ENCODE measurements around the gene SMPD3.

Gene SMPD3

DNA sequence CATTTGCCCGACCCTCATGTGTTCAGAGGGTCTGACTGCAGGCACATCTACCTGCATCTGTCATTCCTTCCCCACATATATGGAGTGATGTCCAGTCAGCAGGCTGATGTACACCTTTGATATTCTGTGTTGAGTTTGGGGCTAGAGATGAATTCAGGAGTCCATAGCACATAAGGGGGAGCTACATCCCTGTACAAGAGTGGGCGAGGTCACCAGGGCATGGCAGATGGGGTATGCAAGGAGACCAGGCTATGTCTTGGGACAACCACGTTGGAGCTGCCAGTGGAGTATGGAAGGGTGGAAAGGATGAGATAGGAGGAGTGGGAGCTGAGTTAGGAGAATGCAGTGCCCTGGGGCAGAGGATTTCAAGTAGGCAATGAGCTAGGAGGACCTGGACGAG lies 15.0 kb downstream of the SMPD3 start:
- no peak for DNase-seq (ENCODE audit: low read depth)

DNA sequence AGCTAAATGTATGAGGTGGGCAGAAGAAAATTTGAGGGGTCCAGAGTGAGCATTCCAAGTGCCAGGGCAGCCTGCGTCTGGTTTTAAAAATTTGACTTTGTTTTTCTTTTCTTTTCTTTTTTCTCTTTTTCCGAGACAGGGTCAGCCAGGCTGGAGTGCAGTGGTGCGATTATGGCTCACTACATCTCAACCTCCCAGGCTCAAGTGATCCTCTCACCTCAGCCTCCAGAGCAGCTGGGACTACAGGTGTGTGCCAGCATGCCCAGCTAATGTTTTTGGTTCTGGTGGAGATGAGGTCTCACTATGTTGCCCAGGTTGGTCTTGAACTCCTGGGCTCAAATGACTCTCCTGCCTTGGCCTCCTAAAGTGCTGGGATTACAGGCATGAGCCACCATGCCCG lies 15.6 kb downstream of the SMPD3 start:
- no peak for DNase-seq (ENCODE audit: low read depth)

DNA sequence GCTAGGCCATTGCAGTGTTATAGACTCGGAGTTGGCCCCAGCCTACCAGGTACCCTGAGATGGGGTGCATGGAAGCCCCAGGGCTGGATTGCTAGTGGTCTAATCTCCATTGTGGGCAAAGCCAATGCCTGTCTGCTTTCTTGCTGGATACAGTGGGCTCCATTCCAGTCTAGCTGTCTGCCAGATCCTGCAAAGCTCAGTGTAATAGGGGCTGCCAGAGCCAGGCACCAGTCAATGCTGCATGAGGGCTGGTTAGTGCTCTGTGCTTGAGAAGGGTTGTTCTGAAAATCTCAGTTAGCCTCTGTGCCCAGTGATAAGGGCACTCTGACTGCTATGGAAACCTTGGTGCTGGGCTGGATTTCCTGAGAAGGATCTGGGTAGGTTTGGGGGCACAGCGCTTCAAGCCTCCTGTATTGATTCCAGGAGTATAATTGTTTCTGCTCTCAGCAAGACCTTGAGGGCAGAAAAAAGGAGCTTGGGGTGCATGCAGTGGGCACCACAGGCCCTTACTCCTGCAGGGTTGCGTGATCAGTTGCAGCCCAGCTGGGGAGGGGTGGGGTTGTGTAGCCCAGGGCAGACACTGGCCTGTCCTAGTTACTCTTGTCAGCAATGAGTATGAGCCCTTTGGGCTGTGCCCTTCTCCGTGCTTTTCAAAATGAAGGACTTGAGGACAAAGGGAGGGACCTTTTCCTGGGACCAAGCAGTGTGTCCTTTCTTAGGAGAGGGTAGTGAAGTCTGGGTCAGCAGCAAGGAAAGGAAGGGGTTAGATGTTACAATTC lies 19.0 kb downstream of the SMPD3 start:
- DNase-seq (ENCODE audit: low read depth) = no peak

DNA sequence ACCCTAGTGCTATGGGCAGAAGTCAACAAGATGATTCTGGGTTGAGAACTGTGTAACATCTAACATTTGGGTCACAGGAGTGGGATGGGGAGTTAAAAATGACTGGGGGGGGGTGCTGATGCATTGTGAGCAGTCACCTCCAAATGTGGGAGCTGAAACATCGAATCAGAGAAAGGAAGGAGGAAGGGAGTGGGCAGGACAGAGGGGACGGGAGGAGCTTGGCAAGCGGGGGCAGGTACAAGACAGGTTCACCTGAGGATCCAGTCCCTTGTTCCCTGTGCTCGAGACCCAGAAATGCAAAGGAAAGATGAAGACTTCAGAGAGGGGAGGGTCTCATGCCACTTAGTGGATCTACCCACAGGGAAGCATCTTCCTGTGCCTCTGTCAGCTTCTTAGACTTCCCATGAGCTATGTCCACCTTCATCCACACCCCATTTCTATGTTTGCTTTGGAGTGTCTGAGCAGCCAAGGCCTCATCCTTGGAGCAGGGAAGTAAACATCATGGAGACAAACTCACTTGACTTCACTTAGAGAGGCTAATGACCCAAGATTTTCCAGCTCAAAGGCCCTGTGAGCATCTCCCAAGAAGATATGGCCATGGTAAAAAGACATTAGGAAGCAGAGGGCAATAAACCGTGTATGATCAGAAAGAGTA lies 20.5 kb downstream of the SMPD3 start:
- no peak for DNase-seq (ENCODE audit: low read depth)

DNA sequence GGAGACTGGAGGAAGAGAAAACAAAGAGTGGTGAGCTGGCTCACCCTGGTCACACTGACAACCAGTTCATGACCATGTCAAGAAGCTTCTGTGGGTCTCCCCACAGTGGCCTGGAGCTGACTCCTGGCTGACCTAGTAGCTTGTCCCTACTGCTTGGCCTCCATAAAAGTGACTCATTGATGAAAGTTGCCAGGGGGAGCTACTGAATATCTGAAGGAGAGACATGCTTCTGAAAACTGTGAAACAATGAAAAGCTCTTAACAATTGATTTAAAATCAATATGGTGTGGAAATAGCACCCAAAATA lies 22.0 kb downstream of the SMPD3 start:
- no peak for DNase-seq (ENCODE audit: low read depth)

DNA sequence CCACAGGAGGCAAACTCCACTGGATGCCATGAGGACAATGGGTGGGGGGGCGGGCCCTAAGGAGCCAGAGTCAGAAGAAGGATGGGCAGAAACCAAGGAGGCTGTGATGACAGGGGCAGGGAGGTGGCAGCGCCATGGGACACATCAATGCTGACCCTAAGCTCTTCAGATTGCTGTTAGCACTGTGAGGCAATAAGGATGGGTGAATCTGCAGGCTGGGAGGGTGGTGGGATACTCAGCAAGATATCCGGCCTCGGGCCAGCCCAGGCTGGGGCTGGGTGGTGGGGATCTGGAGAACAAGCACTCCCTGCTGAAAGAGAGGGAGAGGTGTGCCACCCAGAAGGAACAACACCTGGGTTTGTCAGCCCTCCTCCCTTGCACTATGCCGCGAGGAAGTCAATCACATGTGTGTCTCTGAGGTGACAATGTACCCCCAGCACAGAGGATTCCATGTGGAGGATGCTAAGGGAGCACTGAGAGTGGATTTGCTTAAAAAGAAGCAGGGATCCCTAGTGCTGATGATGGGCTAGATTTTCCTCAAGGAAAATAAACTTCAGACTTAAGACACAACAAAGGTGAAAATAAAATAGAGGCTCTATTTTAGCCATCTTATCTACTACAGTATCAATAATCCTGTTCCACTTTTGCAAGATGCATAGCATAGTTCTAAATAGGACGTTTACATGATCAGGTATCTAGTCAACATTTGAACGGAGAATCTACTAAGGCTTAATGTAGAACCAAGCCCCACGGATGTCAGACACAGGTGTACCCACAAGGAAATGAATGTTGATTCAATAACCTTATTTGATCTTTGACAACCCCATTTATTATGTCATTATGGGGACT lies 22.6 kb downstream of the SMPD3 start:
- no peak for DNase-seq (ENCODE audit: low read depth)

DNA sequence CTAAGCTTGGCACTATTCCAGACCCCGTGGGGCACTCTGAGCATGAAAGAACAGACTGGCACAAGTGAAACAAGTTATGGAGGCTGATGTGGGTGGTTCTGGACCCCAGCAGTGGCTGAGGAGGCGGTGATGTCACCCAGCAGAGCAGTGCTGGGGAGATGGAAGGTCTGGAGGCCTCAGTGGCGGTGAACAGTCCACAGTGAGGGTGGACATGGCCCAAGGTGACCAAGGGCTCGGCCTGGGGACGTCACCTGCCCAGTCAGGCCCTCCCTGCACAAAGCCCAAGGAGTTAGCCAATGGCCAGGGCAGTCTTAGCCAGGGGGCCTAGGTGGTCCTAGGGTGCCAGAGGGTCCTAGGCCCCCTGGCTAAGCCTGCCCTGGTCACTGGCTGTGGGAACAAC lies 24.5 kb downstream of the SMPD3 start:
- DNase-seq (ENCODE audit: low read depth) = no peak

DNA sequence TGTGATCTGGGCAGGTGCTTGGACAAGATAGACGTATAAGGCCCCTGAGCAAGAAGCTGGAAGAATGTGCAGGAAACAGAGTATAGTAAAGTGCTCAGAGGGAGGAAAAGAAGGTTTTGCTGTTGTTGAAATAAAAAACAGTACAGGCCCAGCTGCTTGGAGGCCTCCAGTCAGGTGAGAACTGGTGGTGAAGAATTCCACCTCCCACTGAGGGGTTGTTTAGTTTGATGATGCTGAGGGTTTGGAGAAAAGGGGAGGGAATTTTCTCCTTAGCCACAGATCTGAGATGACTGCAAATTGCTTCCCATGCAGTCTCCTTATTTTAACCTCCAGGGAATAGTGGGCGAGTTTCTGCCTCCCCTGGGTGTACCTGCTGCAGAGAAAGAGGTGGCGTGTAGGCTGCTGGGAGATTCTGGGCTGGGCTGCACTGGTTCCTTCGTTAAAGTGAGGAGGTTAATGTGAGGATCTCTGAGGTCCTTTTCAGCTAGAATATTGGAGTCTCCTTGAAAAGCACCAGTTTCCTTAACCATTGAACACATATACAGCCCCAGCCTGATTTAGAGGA lies 25.8 kb downstream of the SMPD3 start:
- no peak for DNase-seq (ENCODE audit: low read depth)

DNA sequence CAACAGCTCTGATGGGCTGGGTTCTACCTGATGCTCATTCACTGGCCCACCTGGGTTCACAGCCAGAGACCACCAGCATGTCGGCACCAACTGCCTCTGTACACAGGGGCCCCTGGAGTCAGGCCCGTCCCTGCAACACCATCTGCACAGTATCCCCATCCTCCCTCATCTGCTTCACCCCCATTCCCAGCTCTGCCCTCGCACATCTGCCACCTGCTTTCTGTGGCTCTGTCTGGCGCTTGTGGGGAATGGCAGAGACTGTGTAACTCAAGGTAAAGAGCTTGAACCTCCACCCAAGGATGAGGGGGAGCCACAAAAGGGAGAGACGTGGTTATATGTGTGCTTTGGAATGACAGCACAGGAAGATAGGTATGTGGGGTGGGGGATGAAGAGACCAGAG lies 27.2 kb downstream of the SMPD3 start:
- DNase-seq (ENCODE audit: low read depth) = no peak

DNA sequence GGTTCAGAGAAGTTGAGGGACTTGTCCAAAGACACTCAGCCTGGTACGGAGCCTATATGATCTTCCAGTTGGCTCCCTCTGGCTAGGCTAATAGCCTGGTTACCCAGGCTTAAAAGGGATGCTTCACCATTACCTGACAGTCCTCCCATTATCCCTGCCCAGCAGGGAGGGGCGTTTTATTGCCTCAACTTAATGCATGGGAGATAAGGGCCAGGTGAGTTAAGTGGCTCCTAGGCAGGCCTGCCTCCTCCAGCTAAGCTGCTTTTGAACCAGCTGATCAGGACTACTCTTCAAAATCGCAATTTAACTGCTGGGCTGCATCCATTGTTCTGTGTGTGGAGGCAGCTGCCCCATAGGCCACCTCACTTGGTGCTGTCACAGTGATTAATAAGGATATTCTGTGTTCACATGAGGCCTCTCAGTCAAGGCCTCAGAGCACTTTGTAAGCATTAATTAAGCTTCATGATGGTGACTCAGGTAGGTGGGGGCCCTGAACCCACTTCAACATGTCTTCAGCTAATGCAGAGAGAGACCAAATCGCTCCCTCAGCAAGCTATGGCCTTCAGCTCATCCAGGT lies 27.9 kb downstream of the SMPD3 start:
- no peak for DNase-seq (ENCODE audit: low read depth)

DNA sequence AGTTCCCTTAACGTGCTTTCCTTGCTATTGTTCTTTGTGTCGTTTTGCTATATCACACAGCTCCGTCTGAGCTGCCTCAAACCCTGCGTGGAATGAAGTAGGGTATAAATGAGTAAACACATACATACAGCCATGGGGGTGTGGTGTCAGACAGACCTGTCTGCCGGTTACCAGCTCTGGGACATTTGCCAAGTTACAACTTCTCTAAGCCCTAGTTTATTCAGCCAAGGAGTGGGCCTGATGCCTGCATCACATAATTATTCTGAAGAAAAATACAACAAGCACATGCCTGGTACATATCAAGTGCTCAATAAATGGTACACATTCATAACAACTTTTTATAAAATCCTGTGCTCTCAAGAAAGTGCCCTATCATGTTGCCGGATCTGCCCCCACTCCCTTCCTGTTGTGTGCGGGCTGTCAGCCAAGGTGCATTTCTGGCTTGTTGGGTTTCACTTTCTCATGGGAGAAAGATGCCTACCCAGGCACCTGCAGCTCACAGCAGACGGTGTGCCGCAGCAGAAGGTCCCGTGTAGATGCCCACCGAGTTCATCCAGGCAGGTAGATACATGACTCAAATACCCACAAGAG lies 30.5 kb downstream of the SMPD3 start:
- DNase-seq (ENCODE audit: low read depth) = no peak

DNA sequence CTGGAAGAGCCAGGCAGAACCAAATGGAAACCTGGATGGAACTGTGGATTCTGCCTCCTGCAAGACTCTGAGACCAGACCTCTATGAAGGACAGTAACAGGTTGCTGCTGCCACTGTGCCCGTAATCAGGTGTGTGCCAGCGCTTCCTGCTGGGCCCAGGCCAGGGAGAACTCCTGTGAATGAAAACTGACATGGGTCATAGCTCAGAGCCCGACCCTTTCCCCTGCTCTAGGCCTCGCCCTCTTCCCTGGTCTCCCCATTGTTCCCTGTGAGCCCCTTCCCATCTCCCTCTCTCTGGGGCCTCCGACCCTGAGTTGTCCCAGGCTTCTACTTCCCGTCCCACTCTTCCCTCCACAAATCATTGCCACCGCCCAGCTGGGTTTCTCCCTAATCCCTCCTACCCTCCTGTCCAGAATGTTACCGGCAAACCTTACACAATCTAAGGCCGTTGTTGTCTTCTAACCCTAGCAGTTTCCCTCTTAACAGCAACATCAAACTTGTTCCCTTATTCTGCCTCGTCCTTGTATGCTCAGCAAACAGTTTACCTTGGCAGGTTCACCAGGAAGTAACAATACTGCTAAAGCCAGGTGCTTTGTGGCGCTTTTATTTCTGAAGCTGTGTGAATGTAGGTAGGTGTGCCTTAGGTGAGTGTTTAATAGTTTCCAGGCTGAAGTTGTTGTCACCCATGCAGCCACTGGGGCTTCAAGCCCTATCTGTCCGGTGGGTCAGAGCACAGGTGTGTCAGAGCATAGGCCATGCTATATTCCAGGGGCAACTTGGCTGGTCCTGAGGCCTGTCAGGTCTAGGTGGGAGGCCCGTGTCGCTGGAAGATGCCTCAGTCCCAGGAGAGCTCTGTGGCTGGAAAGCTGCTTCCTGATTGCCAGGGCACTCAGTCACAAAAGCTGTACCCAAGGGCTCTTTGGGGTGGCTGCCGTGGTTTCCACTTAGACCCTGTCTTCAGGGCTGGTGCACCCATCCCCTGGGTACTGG lies 32.0 kb downstream of the SMPD3 start:
- DNase-seq (ENCODE audit: low read depth) = no peak

DNA sequence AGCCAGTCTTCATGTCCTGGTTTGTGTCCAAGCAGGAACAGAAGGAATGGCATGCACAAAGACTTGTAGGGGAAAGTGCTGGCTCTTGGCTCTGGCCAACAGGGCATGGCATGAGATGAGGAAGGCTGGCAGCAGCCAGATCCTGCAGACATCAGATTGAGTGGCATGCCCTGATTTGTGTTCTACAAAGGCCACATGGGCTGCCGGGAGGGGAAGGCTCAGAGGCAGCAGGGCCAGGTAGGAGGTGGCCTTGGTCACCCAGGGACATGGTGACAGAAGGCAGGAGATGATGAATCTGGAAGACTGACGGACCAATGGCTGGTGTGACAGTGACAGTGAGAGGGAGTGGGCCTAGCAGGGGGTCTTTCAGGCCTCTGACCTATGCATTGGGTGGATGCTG lies 33.7 kb downstream of the SMPD3 start:
- no peak for DNase-seq (ENCODE audit: low read depth)

DNA sequence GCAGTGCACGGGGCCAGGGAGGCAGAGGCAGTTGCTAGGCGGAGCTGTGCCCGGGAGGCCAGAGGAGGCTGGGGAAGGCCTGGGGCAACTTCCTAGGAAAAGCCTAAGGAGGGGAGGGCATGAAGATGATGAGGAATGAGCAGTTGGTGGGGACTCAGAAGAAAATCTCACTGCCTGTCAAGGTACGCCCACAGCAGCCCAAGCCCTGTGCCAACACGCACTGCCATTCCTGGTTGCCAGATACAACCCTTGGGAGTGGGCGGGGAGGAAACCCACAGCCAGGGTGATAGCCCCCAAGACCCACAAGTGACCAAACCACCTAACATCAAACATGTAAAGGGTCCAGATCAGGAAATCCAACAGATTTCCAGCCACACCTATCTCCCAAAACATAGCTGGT lies 36.2 kb downstream of the SMPD3 start:
- no peak for DNase-seq (ENCODE audit: low read depth)

DNA sequence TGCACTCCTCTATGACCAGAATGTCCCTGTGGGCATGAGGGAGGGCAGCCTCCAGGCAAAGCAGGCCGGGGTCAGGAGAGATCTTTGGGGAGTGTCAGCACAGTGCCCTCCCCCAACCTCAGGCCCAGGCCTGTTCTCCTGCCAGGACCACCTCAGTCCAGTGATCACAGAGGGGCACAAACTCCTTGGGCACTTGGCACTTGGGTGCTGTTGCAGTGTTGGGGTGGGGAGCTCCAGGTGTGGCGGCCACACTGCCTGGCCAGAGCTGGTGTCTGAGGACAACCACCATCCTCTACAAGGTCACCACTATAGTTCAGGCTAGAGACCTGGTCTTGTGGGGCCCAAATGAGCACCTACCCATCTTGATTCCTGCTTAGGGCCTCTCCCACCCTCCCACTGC lies 37.2 kb downstream of the SMPD3 start:
- DNase-seq (ENCODE audit: low read depth) = no peak

DNA sequence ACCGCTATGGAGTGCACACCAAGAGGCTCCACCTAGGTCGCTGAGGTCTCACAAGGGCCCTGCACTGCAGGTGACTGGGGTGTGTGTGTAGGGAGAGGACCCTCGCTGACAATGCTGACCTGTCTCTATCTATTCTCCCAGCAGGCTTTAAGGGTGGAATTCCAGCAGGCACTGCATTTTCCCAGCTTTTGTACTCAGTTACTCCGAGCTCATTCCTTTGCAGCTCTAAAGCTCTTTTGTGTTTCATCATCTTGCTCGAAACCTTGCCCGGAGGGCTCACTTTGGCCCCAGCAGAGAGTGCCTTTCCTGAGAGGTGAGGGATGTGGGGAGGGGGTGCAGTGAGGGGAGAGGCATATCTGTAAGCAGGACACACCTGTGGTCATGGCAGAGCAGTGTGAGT lies 39.3 kb downstream of the SMPD3 start:
- DNase-seq (ENCODE audit: low read depth) = no peak

DNA sequence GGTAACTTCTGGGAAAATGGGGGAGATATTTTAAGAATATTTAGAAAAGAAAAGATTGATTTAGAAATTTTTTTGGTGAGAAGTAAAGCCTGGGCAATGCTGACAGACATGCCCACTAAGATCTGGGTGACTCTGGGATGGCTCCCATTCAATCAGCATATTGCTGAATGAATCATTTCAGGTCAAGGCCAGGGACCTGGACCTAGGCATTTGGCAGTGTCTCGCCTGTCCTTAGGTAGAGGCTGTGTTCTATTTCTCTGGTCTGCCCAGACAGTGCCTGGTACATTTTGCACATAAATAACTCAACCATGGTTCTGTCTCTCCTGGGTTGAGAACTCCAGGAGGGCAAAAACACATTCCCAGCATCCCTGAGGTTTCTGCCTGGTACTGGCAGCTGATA lies 39.9 kb downstream of the SMPD3 start:
- DNase-seq (ENCODE audit: low read depth) = no peak

DNA sequence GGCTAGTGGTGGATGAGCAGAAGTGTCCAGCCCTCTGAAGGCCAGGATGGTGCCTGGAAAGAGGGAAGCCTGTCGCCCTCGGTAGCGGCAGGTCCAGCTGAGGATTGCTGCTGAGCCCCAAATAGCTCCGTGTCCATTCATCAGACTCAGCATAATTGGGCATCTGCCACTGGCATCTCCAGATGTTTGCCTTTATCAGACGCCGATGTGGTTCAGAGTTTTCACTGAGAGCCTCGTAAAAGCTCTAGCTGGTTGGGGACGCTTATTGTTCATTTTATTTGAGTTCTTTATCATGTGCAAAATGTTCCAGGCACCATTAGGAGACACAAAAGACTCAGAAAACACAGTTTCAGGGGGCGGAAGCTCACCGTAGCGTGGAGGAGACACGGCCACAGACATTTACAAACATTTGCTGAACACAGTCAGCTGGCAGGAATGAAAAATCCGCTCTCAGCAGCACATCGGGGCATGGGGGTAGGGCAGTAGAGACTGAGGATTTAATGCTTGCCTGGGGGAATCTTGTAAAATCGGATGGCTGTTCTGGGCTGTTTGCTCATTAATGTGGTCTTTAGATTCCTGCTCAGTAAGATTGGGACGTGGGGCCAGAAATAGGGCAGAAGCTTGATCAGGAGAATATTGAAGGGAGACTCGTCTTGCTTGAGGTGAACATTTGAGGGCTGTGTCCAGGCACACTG lies 41.7 kb downstream of the SMPD3 start:
- DNase-seq (ENCODE audit: low read depth) = no peak

DNA sequence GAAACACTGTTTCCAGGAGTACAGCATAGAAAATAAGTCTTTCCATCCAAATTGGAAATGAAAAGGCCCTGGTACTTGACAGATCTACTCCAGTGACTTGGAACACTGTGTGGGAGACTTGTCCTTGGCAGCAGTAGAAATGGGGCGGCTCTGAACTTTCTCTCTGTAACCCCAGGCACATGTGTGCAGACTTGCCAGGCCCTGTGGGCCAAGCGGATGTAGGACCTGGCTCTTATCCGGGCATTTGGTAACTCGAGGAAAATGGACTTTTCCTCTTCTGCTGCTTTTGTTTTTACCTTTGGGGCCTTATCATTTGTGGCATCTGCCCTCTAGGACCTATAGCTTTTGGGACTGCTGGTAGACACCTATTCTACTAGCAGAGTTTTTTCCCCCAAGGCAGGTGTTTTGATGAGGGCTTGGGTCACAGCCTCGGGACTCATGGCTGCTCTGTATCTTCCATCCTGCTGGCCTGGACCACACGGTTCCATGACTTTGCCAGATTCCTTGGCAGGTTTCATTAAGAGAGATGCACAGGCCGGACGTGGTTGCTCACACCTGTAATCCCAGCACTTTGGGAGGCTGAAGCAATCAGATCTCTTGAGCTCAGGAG lies 43.5 kb downstream of the SMPD3 start:
- DNase-seq (ENCODE audit: low read depth) = peak; percentile 24

DNA sequence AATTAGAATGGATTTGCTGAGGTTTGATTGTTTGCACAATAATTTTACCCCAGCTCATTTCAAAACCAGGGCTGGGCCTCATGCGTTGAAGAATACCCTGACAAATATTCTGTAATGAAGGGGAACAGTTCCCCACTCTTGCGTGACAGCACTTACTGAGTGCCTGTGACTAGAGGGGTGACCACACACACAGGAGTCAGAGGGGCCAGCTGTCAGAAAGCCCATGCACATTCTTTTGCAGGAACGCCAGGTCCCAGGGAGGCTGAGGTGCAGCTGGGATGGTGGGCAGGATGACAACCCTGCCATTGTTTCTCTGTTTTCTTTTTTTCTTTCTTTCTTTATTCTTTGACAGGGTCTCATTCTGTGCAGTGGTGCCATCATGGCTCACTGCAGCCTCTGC lies 44.6 kb downstream of the SMPD3 start:
- no peak for DNase-seq (ENCODE audit: low read depth)

Measured in fibroblast of gingiva (primary cell).